Vagina (tissue), 2 donors: ENCODE measurements around the gene CTNNBL1.

Experiments
- POLR2A ChIP-seq, 2 donors: fragments of 450-650 bp; IDR thresholded peaks; one replicate each; pipeline ENCODE4 v1.6.1; 2017; ENCODE audit warnings: antibody characterized with exemption in 2 of 2, mild to moderate bottlenecking in 2 of 2, moderate library complexity in 2 of 2
- POLR2AphosphoS5 ChIP-seq, 2 donors: sonication (generic); formaldehyde crosslinking; IDR thresholded peaks; one replicate each; pipeline ENCODE4 v1.9.0; 2017; ENCODE audit warnings: antibody characterized with exemption in 2 of 2, mild to moderate bottlenecking in 2 of 2, low read depth in 1 of 2; ENCODE audit not compliant: insufficient read depth in 1 of 2
- TF ChIP-seq, protein P1 (sequence below), 3 experiments: fragments of 450-650 bp in 2 of 3; fragments of 200-600 bp in 1 of 3; sonication (generic) in 1 of 3; IDR thresholded peaks; one replicate each; pipeline ENCODE4 v1.5.1; 2017 to 2019; ENCODE audit warnings: antibody characterized with exemption in 3 of 3, mild to moderate bottlenecking in 2 of 3, moderate library complexity in 2 of 3

DNA sequence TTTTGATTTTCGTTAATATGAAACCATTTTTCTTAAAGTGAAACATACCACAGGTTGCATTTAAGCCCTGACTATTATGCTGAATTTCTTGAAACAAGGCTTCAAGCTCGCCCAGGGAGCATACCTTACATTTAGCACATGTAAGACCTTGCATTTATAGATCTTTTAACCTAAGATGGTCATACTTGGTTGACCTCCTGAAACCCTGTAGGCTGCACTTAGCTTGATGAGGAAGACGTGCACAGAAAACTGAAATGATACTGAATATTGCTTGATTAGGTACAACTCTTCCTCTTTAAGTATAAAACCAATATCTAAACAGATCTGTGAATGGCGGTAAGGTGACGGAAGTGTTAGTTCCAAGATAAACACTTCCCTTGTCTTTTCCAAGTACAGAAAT is 82.2 kb downstream of the CTNNBL1 start:
- TF ChIP-seq, protein P1, sequence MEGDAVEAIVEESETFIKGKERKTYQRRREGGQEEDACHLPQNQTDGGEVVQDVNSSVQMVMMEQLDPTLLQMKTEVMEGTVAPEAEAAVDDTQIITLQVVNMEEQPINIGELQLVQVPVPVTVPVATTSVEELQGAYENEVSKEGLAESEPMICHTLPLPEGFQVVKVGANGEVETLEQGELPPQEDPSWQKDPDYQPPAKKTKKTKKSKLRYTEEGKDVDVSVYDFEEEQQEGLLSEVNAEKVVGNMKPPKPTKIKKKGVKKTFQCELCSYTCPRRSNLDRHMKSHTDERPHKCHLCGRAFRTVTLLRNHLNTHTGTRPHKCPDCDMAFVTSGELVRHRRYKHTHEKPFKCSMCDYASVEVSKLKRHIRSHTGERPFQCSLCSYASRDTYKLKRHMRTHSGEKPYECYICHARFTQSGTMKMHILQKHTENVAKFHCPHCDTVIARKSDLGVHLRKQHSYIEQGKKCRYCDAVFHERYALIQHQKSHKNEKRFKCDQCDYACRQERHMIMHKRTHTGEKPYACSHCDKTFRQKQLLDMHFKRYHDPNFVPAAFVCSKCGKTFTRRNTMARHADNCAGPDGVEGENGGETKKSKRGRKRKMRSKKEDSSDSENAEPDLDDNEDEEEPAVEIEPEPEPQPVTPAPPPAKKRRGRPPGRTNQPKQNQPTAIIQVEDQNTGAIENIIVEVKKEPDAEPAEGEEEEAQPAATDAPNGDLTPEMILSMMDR (IDR thresholded peaks at IDR 0.05), result no peak
- TF ChIP-seq POLR2A (IDR thresholded peaks at IDR 0.05) (no peak), POLR2AphosphoS5 (IDR thresholded peaks at IDR 0.05; ENCODE audit: insufficient read depth in 1 of 2, low read depth in 1 of 2) (no peak)
